Measurements from ENCODE around the gene NPDC1. TPM values are rescaled to one million over a fixed set of nuclear protein-coding genes. Genes with fewer than 3 reads are reported as not detected.

The NPDC1 gene
- polyA plus RNA-seq, 2 of the 4 experiments (the other 2 are of a cell fraction) = 12.7 to 40.6 TPM

DNA sequence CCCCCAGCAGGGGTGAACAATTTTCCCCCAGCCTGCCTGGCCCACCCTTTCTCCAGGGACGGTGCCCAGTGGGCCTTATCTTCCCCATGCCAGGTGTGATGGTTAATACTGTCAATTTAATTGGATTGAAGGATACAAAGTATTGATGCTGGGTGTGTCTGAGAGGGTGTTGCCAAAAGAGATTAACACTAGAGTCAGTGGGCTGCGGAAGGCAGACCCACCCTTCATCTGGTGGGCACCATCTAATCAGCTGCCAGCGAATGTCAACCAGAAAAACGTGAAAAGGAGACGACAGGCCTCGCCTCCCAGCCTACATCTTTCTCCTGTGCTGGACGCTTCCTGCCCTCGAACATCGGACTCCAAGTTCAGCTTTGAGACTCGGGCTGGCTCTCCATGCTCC lies 8.5 kb downstream of the NPDC1 start:
- POLR2A ChIA-PET = no interaction called here
- ATAC-seq = no peak
- 85% methylated on average over 10 of the region's 10 CpGs for WGBS (ENCODE audit: missing lambda C conversion rate)

DNA sequence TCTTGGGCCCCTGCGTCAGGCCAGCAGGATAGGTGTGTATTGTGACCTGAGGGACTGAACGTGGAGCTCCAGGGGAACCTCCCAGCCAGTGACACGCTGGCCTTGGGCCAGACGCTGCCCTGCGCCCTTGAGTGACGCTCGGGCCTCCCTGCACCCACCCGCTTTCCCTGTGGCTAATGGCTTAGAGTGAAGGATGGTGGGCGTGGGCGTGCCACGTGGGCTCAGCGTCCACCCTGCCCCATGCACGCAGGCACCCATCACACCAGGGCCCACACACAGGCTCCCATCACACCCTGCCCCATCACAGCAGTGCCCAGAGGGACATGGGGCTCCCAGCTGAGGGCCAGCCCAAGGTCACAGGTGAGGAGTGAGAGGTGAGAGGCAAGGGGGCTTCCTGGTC lies 8.9 kb downstream of the NPDC1 start:
- DNase-seq (ENCODE audit: low read depth in 1 of 2, low spot score in 1 of 2) = no peak
- WGBS (ENCODE audit: missing lambda C conversion rate) = 89% methylated on average over 10 of the region's 13 CpGs
- Histone ChIP-seq H3K27ac (no peak overlapping the region), H3K4me1 (peaks cover 15% of the 10 kb centered on the region), H3K4me3 (no peak overlapping the region), H3K4me2 (no peak overlapping the region), H3K9me3 (no peaks in the 10 kb centered on the region)
- ATAC-seq = no peak
- POLR2A ChIA-PET = no interaction called here
- CTCF ChIA-PET = interaction anchor here (0.6 to 20.4 kb wide), 11 partner anchors 10 to 231 kb away, joined by 3 to 282 read pairs (median 25); partner anchors contain the start of genes ABCA2, AJM1, C8G and FBXW5
- TF ChIP-seq RNF2 (IDR thresholded peaks at IDR 0.05; ENCODE audit: borderline replicate concordance, low read depth) (no peak), ESRRA (IDR thresholded peaks at IDR 0.05; ENCODE audit: borderline replicate concordance, low read length) (no peak), FOSB (CRISPR knock-in tag; IDR thresholded peaks at IDR 0.05) (no peak)
- TF ChIP-seq, protein P1, sequence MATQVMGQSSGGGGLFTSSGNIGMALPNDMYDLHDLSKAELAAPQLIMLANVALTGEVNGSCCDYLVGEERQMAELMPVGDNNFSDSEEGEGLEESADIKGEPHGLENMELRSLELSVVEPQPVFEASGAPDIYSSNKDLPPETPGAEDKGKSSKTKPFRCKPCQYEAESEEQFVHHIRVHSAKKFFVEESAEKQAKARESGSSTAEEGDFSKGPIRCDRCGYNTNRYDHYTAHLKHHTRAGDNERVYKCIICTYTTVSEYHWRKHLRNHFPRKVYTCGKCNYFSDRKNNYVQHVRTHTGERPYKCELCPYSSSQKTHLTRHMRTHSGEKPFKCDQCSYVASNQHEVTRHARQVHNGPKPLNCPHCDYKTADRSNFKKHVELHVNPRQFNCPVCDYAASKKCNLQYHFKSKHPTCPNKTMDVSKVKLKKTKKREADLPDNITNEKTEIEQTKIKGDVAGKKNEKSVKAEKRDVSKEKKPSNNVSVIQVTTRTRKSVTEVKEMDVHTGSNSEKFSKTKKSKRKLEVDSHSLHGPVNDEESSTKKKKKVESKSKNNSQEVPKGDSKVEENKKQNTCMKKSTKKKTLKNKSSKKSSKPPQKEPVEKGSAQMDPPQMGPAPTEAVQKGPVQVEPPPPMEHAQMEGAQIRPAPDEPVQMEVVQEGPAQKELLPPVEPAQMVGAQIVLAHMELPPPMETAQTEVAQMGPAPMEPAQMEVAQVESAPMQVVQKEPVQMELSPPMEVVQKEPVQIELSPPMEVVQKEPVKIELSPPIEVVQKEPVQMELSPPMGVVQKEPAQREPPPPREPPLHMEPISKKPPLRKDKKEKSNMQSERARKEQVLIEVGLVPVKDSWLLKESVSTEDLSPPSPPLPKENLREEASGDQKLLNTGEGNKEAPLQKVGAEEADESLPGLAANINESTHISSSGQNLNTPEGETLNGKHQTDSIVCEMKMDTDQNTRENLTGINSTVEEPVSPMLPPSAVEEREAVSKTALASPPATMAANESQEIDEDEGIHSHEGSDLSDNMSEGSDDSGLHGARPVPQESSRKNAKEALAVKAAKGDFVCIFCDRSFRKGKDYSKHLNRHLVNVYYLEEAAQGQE (IDR thresholded peaks at IDR 0.05) = no peak
- no peak for FAIRE-seq

More for the DNA sequence above, 8.5 kb downstream of the NPDC1 start:
- Histone ChIP-seq H3K4me1 (peaks cover 15% of the 10 kb centered on the region), H3K27ac (no peak overlapping the region), H3K9me3 (no peaks in the 10 kb centered on the region), H3K4me3 (no peak overlapping the region), H3K4me2 (no peak overlapping the region)
- FAIRE-seq (no peak), DNase-seq (ENCODE audit: low read depth in 1 of 2, low spot score in 1 of 2) (no peak)
- TF ChIP-seq HDAC2 (IDR thresholded peaks at IDR 0.05) (no peak), HEYL (CRISPR knock-in tag; IDR thresholded peaks at IDR 0.05) (no peak), PHF8 (IDR thresholded peaks at IDR 0.05; ENCODE audit: borderline replicate concordance, low read depth) (no peak), RAD21 (conservative IDR thresholded peaks at IDR 0.05 in 1 of 2, IDR thresholded peaks at IDR 0.05 in 1 of 2) (no peak), CEBPB (IDR thresholded peaks at IDR 0.05) (no peak), POLR2AphosphoS2 (conservative IDR thresholded peaks at IDR 0.05; ENCODE audit: low read length) (no peak), CHD4 (IDR thresholded peaks at IDR 0.05; ENCODE audit: borderline replicate concordance) (no peak), KDM5A (IDR thresholded peaks at IDR 0.05) (no peak), TFCP2L1 (CRISPR knock-in tag; IDR thresholded peaks at IDR 0.05) (no peak), HOXA7 (CRISPR knock-in tag; IDR thresholded peaks at IDR 0.05) (no peak), NR3C1 (IDR thresholded peaks at IDR 0.05) (no peak), FOSB (CRISPR knock-in tag; IDR thresholded peaks at IDR 0.05) (no peak), ZSCAN20 (CRISPR knock-in tag; IDR thresholded peaks at IDR 0.05) (no peak), ZC3H11A (IDR thresholded peaks at IDR 0.05) (no peak), ESRRA (IDR thresholded peaks at IDR 0.05; ENCODE audit: borderline replicate concordance, low read length) (no peak)
- TF ChIP-seq, protein P2, sequence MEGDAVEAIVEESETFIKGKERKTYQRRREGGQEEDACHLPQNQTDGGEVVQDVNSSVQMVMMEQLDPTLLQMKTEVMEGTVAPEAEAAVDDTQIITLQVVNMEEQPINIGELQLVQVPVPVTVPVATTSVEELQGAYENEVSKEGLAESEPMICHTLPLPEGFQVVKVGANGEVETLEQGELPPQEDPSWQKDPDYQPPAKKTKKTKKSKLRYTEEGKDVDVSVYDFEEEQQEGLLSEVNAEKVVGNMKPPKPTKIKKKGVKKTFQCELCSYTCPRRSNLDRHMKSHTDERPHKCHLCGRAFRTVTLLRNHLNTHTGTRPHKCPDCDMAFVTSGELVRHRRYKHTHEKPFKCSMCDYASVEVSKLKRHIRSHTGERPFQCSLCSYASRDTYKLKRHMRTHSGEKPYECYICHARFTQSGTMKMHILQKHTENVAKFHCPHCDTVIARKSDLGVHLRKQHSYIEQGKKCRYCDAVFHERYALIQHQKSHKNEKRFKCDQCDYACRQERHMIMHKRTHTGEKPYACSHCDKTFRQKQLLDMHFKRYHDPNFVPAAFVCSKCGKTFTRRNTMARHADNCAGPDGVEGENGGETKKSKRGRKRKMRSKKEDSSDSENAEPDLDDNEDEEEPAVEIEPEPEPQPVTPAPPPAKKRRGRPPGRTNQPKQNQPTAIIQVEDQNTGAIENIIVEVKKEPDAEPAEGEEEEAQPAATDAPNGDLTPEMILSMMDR (IDR thresholded peaks at IDR 0.05) = no peak
- TF ChIP-seq, protein P3, sequence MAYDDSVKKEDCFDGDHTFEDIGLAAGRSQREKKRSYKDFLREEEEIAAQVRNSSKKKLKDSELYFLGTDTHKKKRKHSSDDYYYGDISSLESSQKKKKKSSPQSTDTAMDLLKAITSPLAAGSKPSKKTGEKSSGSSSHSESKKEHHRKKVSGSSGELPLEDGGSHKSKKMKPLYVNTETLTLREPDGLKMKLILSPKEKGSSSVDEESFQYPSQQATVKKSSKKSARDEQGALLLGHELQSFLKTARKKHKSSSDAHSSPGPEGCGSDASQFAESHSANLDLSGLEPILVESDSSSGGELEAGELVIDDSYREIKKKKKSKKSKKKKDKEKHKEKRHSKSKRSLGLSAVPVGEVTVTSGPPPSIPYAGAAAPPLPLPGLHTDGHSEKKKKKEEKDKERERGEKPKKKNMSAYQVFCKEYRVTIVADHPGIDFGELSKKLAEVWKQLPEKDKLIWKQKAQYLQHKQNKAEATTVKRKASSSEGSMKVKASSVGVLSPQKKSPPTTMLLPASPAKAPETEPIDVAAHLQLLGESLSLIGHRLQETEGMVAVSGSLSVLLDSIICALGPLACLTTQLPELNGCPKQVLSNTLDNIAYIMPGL (CRISPR knock-in tag; IDR thresholded peaks at IDR 0.05; ENCODE audit: borderline replicate concordance) = no peak
- TF ChIP-seq, protein P4, sequence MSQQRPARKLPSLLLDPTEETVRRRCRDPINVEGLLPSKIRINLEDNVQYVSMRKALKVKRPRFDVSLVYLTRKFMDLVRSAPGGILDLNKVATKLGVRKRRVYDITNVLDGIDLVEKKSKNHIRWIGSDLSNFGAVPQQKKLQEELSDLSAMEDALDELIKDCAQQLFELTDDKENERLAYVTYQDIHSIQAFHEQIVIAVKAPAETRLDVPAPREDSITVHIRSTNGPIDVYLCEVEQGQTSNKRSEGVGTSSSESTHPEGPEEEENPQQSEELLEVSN (IDR thresholded peaks at IDR 0.05; ENCODE audit: borderline replicate concordance, low read depth) = no peak
- TF ChIP-seq, protein P5, sequence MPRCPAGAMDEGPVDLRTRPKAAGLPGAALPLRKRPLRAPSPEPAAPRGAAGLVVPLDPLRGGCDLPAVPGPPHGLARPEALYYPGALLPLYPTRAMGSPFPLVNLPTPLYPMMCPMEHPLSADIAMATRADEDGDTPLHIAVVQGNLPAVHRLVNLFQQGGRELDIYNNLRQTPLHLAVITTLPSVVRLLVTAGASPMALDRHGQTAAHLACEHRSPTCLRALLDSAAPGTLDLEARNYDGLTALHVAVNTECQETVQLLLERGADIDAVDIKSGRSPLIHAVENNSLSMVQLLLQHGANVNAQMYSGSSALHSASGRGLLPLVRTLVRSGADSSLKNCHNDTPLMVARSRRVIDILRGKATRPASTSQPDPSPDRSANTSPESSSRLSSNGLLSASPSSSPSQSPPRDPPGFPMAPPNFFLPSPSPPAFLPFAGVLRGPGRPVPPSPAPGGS (IDR thresholded peaks at IDR 0.05) = no peak
- TF ChIP-seq, protein P6, sequence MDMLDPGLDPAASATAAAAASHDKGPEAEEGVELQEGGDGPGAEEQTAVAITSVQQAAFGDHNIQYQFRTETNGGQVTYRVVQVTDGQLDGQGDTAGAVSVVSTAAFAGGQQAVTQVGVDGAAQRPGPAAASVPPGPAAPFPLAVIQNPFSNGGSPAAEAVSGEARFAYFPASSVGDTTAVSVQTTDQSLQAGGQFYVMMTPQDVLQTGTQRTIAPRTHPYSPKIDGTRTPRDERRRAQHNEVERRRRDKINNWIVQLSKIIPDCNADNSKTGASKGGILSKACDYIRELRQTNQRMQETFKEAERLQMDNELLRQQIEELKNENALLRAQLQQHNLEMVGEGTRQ (IDR thresholded peaks at IDR 0.05) = no peak
- CTCF ChIA-PET = interaction anchor here (0.6 to 20.4 kb wide), 12 partner anchors 9 to 250 kb away, joined by 3 to 282 read pairs (median 4); partner anchors contain the start of genes ABCA2, AJM1, C8G and FBXW5
